Measurements from ENCODE around the gene NEK7. TPM values are rescaled to one million over a fixed set of nuclear protein-coding genes. Genes with fewer than 3 reads are reported as not detected.

The NEK7 gene
- total and polyA plus RNA-seq, 9 of the 15 experiments (the other 6 are each of a cell fraction or from before 2014, with no cell fraction given), result 8.5 to 37.3 (median 27.7) TPM

- TF ChIP-seq U2AF1 (optimal IDR thresholded peaks at IDR 0.05; ENCODE audit: low read depth, low read length) (no peak), BDP1 (IDR thresholded peaks at IDR 0.05; ENCODE audit: insufficient read depth, insufficient read length) (no peak), ZNF408 (CRISPR knock-in tag; IDR thresholded peaks at IDR 0.05; ENCODE audit: low read depth) (no peak), TFAP4 (CRISPR knock-in tag; IDR thresholded peaks at IDR 0.05; ENCODE audit: borderline replicate concordance) (no peak; the same call in 1 of the 2 replicates), PHF8 (IDR thresholded peaks at IDR 0.05; ENCODE audit: borderline replicate concordance, low read length) (peak; percentile 53; the same call in 1 of the 2 replicates), TBP (optimal IDR thresholded peaks at IDR 0.05; ENCODE audit: low read depth, low read length) (peak; percentile 71), ZBTB49 (CRISPR knock-in tag; IDR thresholded peaks at IDR 0.05; ENCODE audit: borderline replicate concordance) (no peak), CHD2 (IDR thresholded peaks at IDR 0.05; ENCODE audit: low read depth, low read length) (peak; percentile 54; the same call in 1 of the 2 replicates), ZNF239 (CRISPR knock-in tag; IDR thresholded peaks at IDR 0.05) (peak; percentile 21; the same call in 1 of the 2 replicates), GTF2E2 (tag; IDR thresholded peaks at IDR 0.05) (peak; percentile 85), SRSF1 (IDR thresholded peaks at IDR 0.05; ENCODE audit: low read depth, low read length) (no peak), SP2 (IDR thresholded peaks at IDR 0.05; ENCODE audit: extremely low read depth, low read depth, low read length, poor library complexity, severe bottlenecking) (peak; percentile 69), RFX5 (IDR thresholded peaks at IDR 0.05; ENCODE audit: low read depth, low read length) (no peak), NFYB (IDR thresholded peaks at IDR 0.05; ENCODE audit: extremely low read depth, insufficient read length) (peak; percentile 84), ARID1B (IDR thresholded peaks at IDR 0.05) (0 out of 2 replicates have a peak, but pooled peaks have one; percentile 14), MTA2 (IDR thresholded peaks at IDR 0.05; ENCODE audit: low read depth) (no peak), HNRNPLL (IDR thresholded peaks at IDR 0.05; ENCODE audit: low read depth, low read length, poor library complexity, severe bottlenecking) (peak; percentile 42), CXXC5 (CRISPR knock-in tag; IDR thresholded peaks at IDR 0.05) (0 out of 2 replicates have a peak, but pooled peaks have one; percentile 55), ZNF280B (CRISPR knock-in tag; IDR thresholded peaks at IDR 0.05) (no peak), ZC3H4 (CRISPR knock-in tag; IDR thresholded peaks at IDR 0.05; ENCODE audit: borderline replicate concordance) (0 out of 2 replicates have a peak, but pooled peaks have one; percentile 75), ELF1 (tag; IDR thresholded peaks at IDR 0.05) (peak; percentile 73)
Measured at GRCh38 chr1:198157241-198157846, 546 bp downstream of the NEK7 start (continued).
